GM10248 (cell line): Measurements from ENCODE around the gene CLDN11.

Source experiments
- CTCF ChIA-PET: fragments of 300-600 bp; sonication (Branson Sonifier 250); formaldehyde crosslinking; extraction: SDS; loops from one replicate; lab custom pipeline; 2021; ENCODE audit warnings: antibody characterized with exemption; lab: Yijun Ruan, JAX
- POLR2A ChIA-PET: fragments of 350-650 bp; sonication (Branson Sonifier 250); formaldehyde crosslinking; extraction: SDS; loops from one replicate; lab custom pipeline; 2020; ENCODE audit warnings: antibody characterized with exemption; lab: Yijun Ruan, JAX
- DNase-seq: peaks from one replicate; pipeline ENCODE4 v3.0.0; 2012; ENCODE audit errors: extremely low spot score
- CTCF ChIP-seq: IDR thresholded peaks from 2 replicates; pipeline ENCODE4 v1.5.1; 2012; ENCODE audit warnings: mild to moderate bottlenecking, low read depth; ENCODE audit errors: extremely low read depth, missing control alignments, control extremely low read depth

CLDN11 gene

GRCh38 chr3:170424879-170425278 is 6.2 kb downstream of the CLDN11 start:
- TF ChIP-seq CTCF = no peak
- POLR2A ChIA-PET = no interaction called here
- CTCF ChIA-PET = interaction anchor here (1.2 to 1.6 kb wide), 3 partner anchors 8 to 387 kb away, joined by 5 to 9 read pairs (median 7); no protein-coding TSS in a partner anchor

GRCh38 chr3:170425491-170426239 is 7.0 kb downstream of the CLDN11 start:
- POLR2A ChIA-PET = no interaction called here
- no peak for TF ChIP-seq CTCF
- DNase-seq = no peak
- CTCF ChIA-PET = interaction anchor here (1.2 to 1.6 kb wide), 3 partner anchors 9 to 386 kb away, joined by 5 to 9 read pairs (median 7); no protein-coding TSS in a partner anchor

More at GRCh38 chr3:170424879-170425278, 6.2 kb downstream of the CLDN11 start:
- DNase-seq = no peak

DNA sequence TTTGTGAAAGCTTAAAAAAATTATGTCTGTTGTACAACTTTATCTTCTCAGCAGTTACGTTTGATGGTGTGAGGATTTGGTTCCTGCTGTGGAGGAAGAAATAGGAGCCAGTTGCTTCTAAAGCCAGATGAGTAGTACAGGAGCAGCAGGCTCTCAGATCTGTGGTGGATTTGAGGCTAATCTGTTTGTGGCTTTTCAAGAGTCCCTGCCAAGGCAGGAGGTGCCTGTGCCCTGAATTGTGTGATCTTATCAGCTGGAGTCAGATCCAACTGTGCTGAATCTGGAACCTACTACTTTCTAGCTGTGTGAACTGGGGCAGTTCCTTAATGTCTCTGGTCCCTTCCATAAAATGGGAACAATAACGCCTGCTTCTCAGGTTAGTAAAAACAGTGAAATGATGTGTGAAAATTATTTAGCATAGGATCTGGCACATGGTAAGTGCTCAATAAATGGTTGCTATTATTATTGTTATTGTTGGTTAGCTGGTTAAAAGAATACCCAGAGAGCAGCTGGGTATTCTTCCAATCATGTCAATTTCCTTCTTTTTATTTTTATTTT is 7.7 kb downstream of the CLDN11 start:
- ChIA-PET POLR2A (no interaction called here), CTCF (interaction anchor here (1.4 to 1.6 kb wide), 2 partner anchors 9 to 13 kb away, joined by 5 to 9 read pairs; no protein-coding TSS in a partner anchor)
- no peak for TF ChIP-seq CTCF
- DNase-seq = no peak

DNA sequence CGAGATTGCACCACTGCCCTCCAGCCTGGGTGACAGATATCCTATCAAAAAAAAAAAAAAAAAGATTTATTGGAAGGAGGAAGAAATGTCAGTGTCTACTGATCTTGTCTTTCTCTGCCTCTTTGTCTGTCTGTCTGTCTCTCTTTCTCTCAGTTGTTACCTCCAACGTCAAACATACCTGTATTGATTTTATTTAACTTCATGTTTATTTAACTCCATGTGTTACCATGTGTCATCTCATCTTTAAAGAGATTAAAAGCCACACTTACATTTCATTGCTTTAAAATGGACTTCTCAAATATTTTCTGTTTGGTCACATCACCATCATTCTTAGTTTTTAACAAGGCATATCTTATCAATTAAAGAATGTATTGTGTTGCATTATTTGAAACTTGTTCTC is 9.4 kb downstream of the CLDN11 start:
- POLR2A ChIA-PET = no interaction called here
- CTCF ChIA-PET = interaction anchor here (1.6 kb wide), 1 partner anchor 14 kb away, joined by 3 read pairs; no protein-coding TSS in a partner anchor
- no peak for DNase-seq
- no peak for TF ChIP-seq CTCF

- ChIA-PET POLR2A (no interaction called here), CTCF (interaction anchor here (1.6 to 2.0 kb wide), 2 partner anchors 12 to 15 kb away, joined by 3 to 5 read pairs; no protein-coding TSS in a partner anchor)
- no peak for DNase-seq
- no peak for TF ChIP-seq CTCF
These were observed 10.4 kb downstream of the CLDN11 start for GRCh38 chr3:170429050-170429449.

- DNase-seq = no peak
- POLR2A ChIA-PET = no interaction called here
- CTCF ChIA-PET = interaction anchor here (1.0 to 4.4 kb wide), 5 partner anchors 14 to 380 kb away, joined by 3 to 26 read pairs (median 5); no protein-coding TSS in a partner anchor
- no peak for TF ChIP-seq CTCF
These were observed 12.4 kb downstream of the CLDN11 start for GRCh38 chr3:170431054-170431453.
